ENCODE data around the gene PCNX3. TPM values are rescaled to one million over a fixed set of nuclear protein-coding genes. Genes with fewer than 3 reads are reported as not detected.

PCNX3 gene
- total and polyA plus RNA-seq, 2 donors (not counting 1 experiment from before 2014, with no cell fraction given): 8.0 to 14.7 TPM

DNA sequence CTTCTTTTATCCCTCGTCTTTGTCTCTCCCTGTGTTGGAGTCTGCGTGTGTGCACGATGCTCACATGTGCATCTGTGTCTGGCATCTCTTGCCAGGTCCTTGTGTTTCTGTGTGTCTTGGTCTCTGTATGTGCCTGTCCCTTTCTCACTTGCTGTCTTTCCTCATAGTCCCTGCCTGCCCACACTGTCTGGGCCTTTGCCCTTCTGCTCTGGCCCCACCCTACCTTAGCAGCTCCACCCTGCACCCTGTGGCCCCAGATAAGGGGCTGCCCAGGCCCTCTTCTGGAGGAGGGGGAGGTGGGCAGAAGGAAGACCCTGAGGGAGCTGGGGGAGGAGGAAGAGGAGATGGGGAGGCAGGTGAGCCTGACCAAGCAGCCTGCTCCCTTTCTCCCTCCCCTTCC lies 36.9 kb upstream of the PCNX3 start:
- Histone ChIP-seq H2AFZ (ENCODE audit: low read length) (no peak overlapping the region), H3K27ac (ENCODE audit: insufficient read depth, low read length) (no peak overlapping the region), H3K4me2 (ENCODE audit: extremely low read depth, insufficient read depth, low read length) (no peak overlapping the region), H3K79me2 (ENCODE audit: control insufficient read depth, insufficient read depth, low read length) (peaks cover 12% of the 10 kb centered on the region), H3K4me3 (replicated peaks in 1 of 4; ENCODE audit: control extremely low read depth in 1 of 4, insufficient read depth in 1 of 4, low read depth in 3 of 4, low read length in 4 of 4) (no peak overlapping the region), H3K9me3 (ENCODE audit: control insufficient read depth, insufficient read depth, low read depth, low read length) (no peaks in the 10 kb centered on the region), H3K4me1 (ENCODE audit: control insufficient read depth, extremely low read depth, insufficient read depth, low read length) (peaks cover 27% of the 10 kb centered on the region), H4K20me1 (ENCODE audit: control insufficient read depth, extremely low read depth, insufficient read depth, low read length) (no peaks in the 10 kb centered on the region), H3K36me3 (ENCODE audit: control insufficient read depth, insufficient read depth, low read length) (peaks cover 24% of the 10 kb centered on the region), H3K27me3 (ENCODE audit: control insufficient read depth, insufficient read depth, low read length) (no peaks in the 10 kb centered on the region), H3K9ac (ENCODE audit: insufficient read depth, low read length) (no peak overlapping the region)
- TF ChIP-seq CTCF (conservative IDR thresholded peaks at IDR 0.05 in 1 of 2, IDR thresholded peaks at IDR 0.05 in 1 of 2; ENCODE audit: low read depth in 1 of 2, low read length in 2 of 2) (no peak), EZH2 (IDR thresholded peaks at IDR 0.05; ENCODE audit: low read length, missing control alignments) (no peak)
- DNase-seq (ENCODE audit: low read depth in 2 of 2): no peak

DNA sequence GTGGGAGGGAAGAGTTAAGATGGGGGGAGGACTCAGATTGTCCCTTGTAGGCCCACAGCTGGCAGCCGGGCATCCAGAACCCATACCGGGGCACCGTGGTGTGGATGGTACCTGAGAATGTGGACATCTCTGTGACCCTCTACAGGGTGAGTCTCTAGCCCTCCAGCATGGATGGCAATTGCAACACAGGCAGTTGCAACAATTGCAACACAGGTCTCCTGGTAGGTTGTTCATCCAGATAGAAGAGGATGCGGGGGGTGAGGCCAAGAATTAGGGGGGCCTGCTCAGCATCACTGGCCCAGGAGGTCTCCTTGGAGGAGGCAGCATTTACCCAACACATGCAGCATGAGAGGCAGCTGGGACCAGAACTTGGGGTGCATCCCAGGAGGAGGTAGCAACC lies 36.3 kb upstream of the PCNX3 start:
- Histone ChIP-seq H3K9ac (ENCODE audit: insufficient read depth, low read length) (no peak overlapping the region), H2AFZ (ENCODE audit: low read length) (no peak overlapping the region), H3K4me1 (ENCODE audit: control insufficient read depth, extremely low read depth, insufficient read depth, low read length) (peaks cover 24% of the 10 kb centered on the region), H3K27ac (ENCODE audit: insufficient read depth, low read length) (no peak overlapping the region), H3K79me2 (ENCODE audit: control insufficient read depth, insufficient read depth, low read length) (peaks cover 12% of the 10 kb centered on the region), H3K36me3 (ENCODE audit: control insufficient read depth, insufficient read depth, low read length) (peaks cover 26% of the 10 kb centered on the region), H3K27me3 (ENCODE audit: control insufficient read depth, insufficient read depth, low read length) (no peaks in the 10 kb centered on the region), H3K4me3 (replicated peaks in 1 of 4; ENCODE audit: control extremely low read depth in 1 of 4, insufficient read depth in 1 of 4, low read depth in 3 of 4, low read length in 4 of 4) (no peak overlapping the region), H4K20me1 (ENCODE audit: control insufficient read depth, extremely low read depth, insufficient read depth, low read length) (no peaks in the 10 kb centered on the region), H3K9me3 (ENCODE audit: control insufficient read depth, insufficient read depth, low read depth, low read length) (no peaks in the 10 kb centered on the region), H3K4me2 (ENCODE audit: extremely low read depth, insufficient read depth, low read length) (no peak overlapping the region)
- TF ChIP-seq EZH2 (IDR thresholded peaks at IDR 0.05; ENCODE audit: low read length, missing control alignments) (no peak), CTCF (conservative IDR thresholded peaks at IDR 0.05 in 1 of 2, IDR thresholded peaks at IDR 0.05 in 1 of 2; ENCODE audit: low read depth in 1 of 2, low read length in 2 of 2) (no peak)
- no peak for DNase-seq (ENCODE audit: low read depth in 2 of 2)

DNA sequence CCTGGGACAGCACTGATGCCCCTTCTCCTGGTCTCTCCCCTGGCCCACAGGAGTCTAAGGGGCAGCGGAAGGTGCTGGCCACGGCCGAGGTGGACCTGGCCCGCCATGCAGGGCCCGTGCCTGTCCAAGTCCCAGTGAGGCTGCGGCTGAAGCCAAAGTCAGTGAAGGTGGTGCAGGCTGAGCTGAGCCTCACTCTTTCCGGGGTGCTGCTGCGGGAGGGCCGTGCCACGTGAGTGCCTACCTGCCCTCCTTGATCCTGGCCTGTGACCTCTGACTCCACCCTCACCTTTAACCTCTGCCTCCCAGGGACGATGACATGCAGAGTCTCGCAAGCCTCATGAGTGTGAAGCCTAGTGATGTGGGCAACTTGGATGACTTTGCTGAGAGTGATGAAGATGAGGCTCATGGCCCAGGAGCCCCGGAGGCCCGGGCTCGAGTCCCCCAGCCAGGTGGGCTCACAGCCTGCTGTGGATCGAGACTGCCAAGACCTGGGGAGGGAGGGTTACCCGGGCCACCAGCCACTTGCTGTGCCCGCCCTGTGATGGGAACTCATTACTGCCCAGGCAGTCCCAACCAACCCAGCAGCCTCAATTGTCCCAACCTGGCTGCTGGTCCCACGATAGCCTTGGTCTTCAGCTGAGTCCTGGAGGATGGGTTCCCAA lies 35.4 kb upstream of the PCNX3 start:
- Histone ChIP-seq H3K27me3 (ENCODE audit: control insufficient read depth, insufficient read depth, low read length) (no peaks in the 10 kb centered on the region), H3K36me3 (ENCODE audit: control insufficient read depth, insufficient read depth, low read length) (peaks cover 27% of the 10 kb centered on the region), H4K20me1 (ENCODE audit: control insufficient read depth, extremely low read depth, insufficient read depth, low read length) (no peaks in the 10 kb centered on the region), H3K4me2 (ENCODE audit: extremely low read depth, insufficient read depth, low read length) (no peak overlapping the region), H2AFZ (ENCODE audit: low read length) (no peak overlapping the region), H3K27ac (ENCODE audit: insufficient read depth, low read length) (no peak overlapping the region), H3K4me3 (replicated peaks in 1 of 4; ENCODE audit: control extremely low read depth in 1 of 4, insufficient read depth in 1 of 4, low read depth in 3 of 4, low read length in 4 of 4) (no peak overlapping the region), H3K4me1 (ENCODE audit: control insufficient read depth, extremely low read depth, insufficient read depth, low read length) (peaks cover 20% of the 10 kb centered on the region), H3K9ac (ENCODE audit: insufficient read depth, low read length) (no peak overlapping the region), H3K9me3 (ENCODE audit: control insufficient read depth, insufficient read depth, low read depth, low read length) (no peaks in the 10 kb centered on the region), H3K79me2 (ENCODE audit: control insufficient read depth, insufficient read depth, low read length) (peaks cover 12% of the 10 kb centered on the region)
- no peak for TF ChIP-seq CTCF (conservative IDR thresholded peaks at IDR 0.05 in 1 of 2, IDR thresholded peaks at IDR 0.05 in 1 of 2; ENCODE audit: low read depth in 1 of 2, low read length in 2 of 2)
- no peak for TF ChIP-seq EZH2 (IDR thresholded peaks at IDR 0.05; ENCODE audit: low read length, missing control alignments)
- no peak for DNase-seq (ENCODE audit: low read depth in 2 of 2)
